ENCODE results near the gene GPR33.

DNA sequence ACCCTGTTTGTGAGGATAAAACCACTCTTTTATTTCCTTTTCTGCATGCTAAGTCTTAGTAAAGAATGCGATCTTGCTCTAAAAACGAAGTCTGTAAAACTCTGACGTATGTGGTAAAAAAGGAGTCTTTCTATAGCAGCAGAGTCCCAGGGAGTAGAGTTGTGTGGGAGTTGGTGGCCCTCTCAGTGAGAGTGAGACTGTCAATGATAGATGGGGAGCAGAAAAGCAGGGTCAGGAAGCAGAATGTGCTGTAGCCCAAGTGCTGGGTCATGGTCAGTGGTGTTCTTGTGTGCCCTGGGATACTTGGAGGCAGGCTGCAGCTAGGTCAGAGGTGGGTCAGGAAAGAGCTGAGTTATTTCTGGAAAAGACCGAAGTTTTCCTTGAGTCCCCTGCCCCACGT, 20.3 kb upstream of the GPR33 start:
- TF ChIP-seq KDM5A (IDR thresholded peaks at IDR 0.05), result no peak
- TF ChIP-seq PBX3 (IDR thresholded peaks at IDR 0.05), result no peak
- no peak for TF ChIP-seq CTCF (IDR thresholded peaks at IDR 0.05)
- no peak for TF ChIP-seq POLR2A (IDR thresholded peaks at IDR 0.05; ENCODE audit: low read length)
- no peak for TF ChIP-seq ESRRA (IDR thresholded peaks at IDR 0.05; ENCODE audit: borderline replicate concordance, low read length)
- no peak for TF ChIP-seq CEBPB (IDR thresholded peaks at IDR 0.05)
- no peak for TF ChIP-seq EP300 (IDR thresholded peaks at IDR 0.05)
- no peak for TF ChIP-seq ZFP36 (IDR thresholded peaks at IDR 0.05; ENCODE audit: borderline replicate concordance, partially characterized antibody)
- no peak for TF ChIP-seq BHLHE40 (IDR thresholded peaks at IDR 0.05; ENCODE audit: low read depth, low read length)
- TF ChIP-seq KDM1A (IDR thresholded peaks at IDR 0.05; ENCODE audit: low read depth), result no peak
- TF ChIP-seq TP53 (CRISPR knock-in tag; IDR thresholded peaks at IDR 0.05), result no peak
- TF ChIP-seq TFCP2L1 (CRISPR knock-in tag; IDR thresholded peaks at IDR 0.05), result no peak
- TF ChIP-seq CHD4 (IDR thresholded peaks at IDR 0.05; ENCODE audit: borderline replicate concordance), result no peak
